GM18861 (cell line): ENCODE results near the gene CACNB3.
A peak's percentile ranks its signal among the peaks of the same experiment; 100 is the strongest.
"Not testable (repeated sequence)": the region's sequence is repeated elsewhere in the genome, so short reads cannot be mapped to it uniquely, and the experiment has no call there.

ENCODE experiments used
- ATAC-seq: cut with Tn5 transposase; IDR thresholded peaks from one replicate; pipeline ENCODE4 v1.9.1; 2021; ENCODE audit not compliant: unreplicated experiment

Gene CACNB3

GRCh38 chr12:48852734-48853688 is 34.7 kb downstream of the CACNB3 start:
- peak; percentile 40 for ATAC-seq

GRCh38 chr12:48854488-48854887 is 36.2 kb downstream of the CACNB3 start:
- ATAC-seq = no peak

GRCh38 chr12:48854932-48855331 is 36.6 kb downstream of the CACNB3 start:
- not testable (repeated sequence) for ATAC-seq

GRCh38 chr12:48856379-48856778 is 38.1 kb downstream of the CACNB3 start:
- no peak for ATAC-seq

DNA sequence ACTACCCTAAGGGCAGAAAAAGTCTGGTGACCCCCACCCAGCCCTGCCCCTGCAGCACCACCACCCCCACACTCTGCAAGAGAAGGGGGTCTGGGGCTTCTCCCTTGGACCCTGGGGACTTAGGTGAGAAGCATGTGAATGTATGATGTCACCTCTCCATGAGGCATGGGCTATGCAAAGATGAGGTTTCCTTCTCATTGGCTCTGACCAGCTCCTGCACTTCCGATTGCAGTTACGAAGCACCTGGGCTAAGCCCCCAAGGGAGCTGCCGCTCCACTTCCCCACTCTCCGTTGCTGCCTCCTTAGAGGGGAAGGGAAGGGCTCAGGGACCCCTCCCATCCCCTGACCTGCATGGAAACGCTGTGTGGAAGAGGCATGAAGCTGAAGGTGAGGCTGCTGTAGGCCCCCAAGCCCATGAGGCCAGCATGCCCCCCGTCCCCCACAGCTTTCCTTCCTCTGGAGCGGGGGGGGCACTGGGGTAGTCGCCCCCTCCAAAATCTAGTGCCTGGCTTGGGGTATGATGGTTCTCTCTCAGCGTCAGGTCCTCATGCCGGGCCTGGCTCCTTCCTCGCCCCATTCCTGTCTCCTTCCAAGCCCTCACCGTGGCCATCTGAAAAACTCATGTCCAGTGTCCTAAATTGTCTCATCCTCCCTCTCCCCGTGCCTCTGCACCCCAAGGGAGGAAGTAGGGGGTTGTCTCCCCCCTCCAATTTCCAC is 39.1 kb downstream of the CACNB3 start:
- no peak for ATAC-seq

GRCh38 chr12:48858043-48858442 is 39.7 kb downstream of the CACNB3 start:
- no peak for ATAC-seq

DNA sequence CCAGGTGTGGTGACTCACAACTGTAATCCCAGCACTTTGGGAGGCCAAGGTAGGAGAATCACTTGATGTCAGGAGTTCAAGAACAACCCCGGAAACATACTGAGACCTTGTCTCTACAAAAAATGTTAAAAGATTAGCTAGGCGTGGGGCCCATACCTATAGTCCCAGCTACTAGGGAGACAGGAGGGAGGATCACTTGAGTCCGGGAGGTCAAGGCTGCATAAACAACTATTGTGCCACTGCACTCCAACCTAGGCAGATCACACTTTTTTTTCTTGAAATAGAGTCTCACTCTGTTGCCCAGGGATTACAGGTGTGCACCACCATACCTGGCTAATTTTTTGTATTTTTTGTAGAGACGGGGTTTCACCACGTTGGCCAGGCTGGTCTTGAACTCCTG is 41.3 kb downstream of the CACNB3 start:
- no peak for ATAC-seq

GRCh38 chr12:48860236-48860635 is 41.9 kb downstream of the CACNB3 start:
- ATAC-seq = not testable (repeated sequence)

- no peak for ATAC-seq
Measured at GRCh38 chr12:48861111-48861510, 42.8 kb downstream of the CACNB3 start.

DNA sequence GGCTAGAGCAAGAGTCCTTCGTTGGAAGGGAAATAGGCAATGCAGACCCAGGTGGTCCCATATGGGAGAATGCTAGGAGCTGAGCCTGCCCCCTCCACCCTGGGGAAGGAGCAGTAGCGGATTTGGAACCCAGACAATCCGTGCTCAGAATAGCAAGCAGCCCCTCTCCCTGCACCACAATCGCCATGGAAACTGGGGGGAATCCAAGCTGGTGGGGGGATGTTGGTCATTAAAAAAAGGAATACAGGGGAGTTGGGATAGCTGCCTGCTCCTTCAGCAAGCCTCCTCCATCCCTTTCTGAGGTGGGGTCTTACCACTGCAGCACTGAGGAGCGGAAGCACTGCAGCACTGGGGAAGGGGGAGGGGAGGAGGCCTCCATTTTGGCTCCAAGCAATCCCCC is 44.5 kb downstream of the CACNB3 start:
- no peak for ATAC-seq

- ATAC-seq = no peak
Measured at GRCh38 chr12:48863291-48863690, 45.0 kb downstream of the CACNB3 start.

DNA sequence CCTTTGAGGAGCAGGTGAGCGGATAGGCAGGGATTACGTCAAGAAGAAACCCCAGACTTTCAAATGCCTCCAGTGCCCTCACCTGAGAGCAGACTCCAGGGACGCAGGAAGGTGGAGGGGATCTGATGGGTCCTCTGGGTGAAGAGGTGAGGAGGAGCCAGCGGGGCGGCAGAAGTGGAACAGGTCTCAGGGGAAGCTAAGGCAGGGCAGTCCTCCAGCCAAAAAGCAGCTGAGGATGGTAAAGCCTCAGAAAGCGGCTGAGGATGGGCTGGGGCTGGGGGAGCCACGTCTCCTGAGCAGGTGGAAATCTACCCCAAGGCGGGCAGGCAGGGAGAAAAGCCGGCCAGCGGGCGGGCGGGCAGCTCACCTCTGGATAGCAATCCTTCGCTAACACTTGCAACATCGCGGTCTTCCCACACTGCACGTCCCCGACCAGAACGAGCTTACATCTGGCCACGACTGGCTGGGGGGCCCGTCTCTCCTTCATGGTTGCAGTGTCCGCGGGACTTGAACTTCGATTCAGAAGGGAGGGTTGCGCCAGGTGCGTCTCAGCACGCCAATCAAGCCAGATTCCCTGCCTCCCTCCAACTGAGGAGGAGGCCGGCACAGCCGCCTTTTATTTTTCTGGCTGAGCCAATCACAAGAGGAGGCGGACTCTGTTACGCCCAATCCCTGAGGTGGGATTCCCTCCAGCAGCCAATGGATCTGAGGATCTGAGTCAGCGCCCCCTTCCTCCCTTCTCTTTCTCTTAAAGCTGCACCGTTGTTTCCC is 47.2 kb downstream of the CACNB3 start, which contains the start of gene RND1:
Gene RND1, minus strand, starts transcription at position 590 of the 771 bp plus-strand sequence. Its CDS starts 103 bp downstream, at position 487.
- ATAC-seq = peak; percentile 89

DNA sequence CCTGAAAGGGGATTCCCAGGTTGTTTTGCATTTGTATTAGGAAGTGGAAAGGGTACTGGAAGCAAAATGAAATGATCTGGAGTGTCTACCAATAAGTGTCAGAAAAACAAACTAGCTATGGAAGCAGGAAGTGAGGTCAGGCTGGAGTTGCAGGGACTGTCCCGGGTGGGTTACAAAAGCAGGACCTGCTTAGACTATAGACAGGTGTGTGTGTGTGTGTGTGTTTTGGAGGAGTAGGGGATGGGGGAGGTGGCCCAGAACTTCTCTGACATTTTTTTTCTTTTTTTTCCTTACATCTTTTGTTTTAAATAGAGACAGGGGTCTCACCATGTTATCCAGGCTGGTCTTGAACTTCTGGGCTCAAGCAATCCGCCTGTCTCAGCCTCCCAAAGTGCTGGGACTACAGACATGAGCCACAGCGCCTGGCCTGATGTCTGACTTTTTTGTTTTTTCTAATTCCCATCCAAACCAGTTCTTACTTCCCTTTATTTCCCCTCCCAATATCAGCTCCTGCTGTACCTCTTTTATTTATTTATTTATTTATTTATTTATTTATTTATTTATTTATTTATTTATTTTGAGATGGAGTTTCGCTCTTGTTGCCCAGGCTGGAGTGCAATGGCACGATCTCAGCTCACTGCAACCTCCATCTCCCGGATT is 47.9 kb downstream of the CACNB3 start:
- no peak for ATAC-seq

GRCh38 chr12:48868451-48868850 is 50.2 kb downstream of the CACNB3 start:
- ATAC-seq = no peak

DNA sequence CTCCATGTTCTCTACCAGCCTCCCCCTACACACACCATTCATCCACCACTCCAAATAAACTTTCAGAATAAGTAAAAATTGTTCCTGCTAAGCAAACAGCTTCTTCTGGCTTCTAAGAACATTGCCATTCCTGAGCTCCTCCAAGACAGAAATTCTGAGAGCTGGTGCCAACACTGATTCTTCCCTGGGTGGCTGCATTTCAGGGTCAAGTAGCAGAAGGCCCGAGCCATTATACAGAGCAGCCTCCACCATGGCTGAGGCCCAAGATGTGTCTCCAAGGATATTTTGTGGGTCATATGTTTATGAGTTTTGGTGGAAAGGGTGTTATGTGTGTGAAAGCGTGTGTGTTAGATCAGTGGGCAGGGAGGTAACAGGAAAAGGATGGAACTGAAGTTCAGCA is 50.9 kb downstream of the CACNB3 start:
- no peak for ATAC-seq

DNA sequence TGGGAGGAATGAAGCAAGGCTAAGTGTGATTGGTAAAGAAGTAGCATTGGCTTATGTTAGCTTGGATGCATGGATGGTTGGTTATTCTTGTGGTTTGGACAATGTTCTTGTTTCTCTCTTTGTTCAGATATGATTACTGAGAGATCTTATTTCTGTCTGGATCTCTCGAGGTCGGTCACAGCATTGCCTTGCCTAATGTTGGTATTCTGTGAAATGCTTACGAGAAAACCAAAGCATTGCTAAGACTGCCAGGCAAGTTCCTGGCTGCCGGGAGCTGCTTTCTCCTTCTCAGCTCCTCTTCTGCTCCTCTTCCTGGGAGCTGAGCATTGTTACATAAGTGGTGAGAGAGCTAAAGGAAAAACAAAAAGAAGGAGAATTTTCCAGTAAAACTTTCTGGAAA is 54.8 kb downstream of the CACNB3 start:
- no peak for ATAC-seq

GRCh38 chr12:48873534-48873933 is 55.2 kb downstream of the CACNB3 start:
- not testable (repeated sequence) for ATAC-seq

DNA sequence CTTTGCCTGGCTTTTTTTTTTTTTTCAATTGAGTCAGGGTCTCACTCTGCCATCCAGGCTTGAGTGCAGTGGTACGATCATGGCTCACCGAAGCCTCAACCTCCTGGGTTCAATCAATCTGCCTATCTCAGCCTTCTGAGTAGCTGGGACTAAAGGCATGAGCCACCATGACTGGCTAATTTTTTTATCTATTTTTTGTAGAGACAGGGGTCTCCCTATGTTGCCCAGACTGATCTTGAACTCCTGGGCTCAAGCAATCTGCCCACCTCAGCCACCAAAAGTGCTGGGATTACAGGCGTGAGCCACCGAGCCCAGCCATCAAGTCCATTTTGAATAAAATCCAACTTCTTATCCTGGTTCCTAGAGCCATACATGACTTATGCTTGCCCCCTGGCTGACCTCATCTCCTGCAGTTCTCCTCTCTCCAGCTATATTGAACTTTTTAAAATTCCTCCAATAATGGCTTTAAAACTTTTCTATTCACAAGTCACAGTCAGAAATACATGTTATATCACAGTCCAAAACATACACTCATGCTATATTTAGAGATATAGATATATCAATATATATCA is 57.7 kb downstream of the CACNB3 start:
- ATAC-seq = no peak
